IMR-90 (cell line): ENCODE results near the gene ECHS1. TPM values are rescaled to one million over a fixed set of nuclear protein-coding genes. Genes with fewer than 3 reads are reported as not detected.
"Not testable (repeated sequence)": the region's sequence is repeated elsewhere in the genome, so short reads cannot be mapped to it uniquely, and the experiment has no call there.

ENCODE experiments used
- ATAC-seq: fragments of 200-7000 bp; cut with Tn5 transposase; 2 replicates; pipeline ENCODE4 v1.9.1; 2020; ENCODE audit warnings: low read depth, mild to moderate bottlenecking, moderate library complexity
- BruUV-seq: library from RNA; stranded (reverse); fragments of 400-500 nt; replicated peaks from 2 replicates; lab custom pipeline; 2021; lab: Mats Ljungman, UMichigan
- CTCF ChIA-PET: fragments of 300-600 bp; formaldehyde crosslinking; extraction: SDS; loops from one replicate; lab custom pipeline; 2021; ENCODE audit warnings: antibody characterized with exemption; lab: Yijun Ruan, JAX
- POLR2A ChIA-PET: fragments of 300-600 bp; sonication (Branson Sonifier 250); formaldehyde crosslinking; loops from one replicate; lab custom pipeline; 2022; ENCODE audit warnings: antibody characterized with exemption; ENCODE audit not compliant: unreplicated experiment; lab: Charles Lee
- DNase-seq: peaks from one replicate; pipeline ENCODE4 v3.0.0; 2013
- H2AFZ ChIP-seq: replicated peaks from 2 replicates; pipeline ENCODE3; 2013; ENCODE audit warnings: low read length, mild to moderate bottlenecking; ENCODE audit not compliant: poor library complexity
- H2AK5ac ChIP-seq: 2 replicates; pipeline ENCODE4 v1.6.1; 2013; ENCODE audit warnings: low read depth, low read length, inconsistent platforms
- H2AK9ac ChIP-seq: replicated peaks from 2 replicates; pipeline ENCODE3; 2013; ENCODE audit warnings: mild to moderate bottlenecking, low read depth, low read length, moderate library complexity; ENCODE audit not compliant: poor library complexity
- H2BK120ac ChIP-seq: 2 replicates; pipeline ENCODE4 v1.6.1; 2013; ENCODE audit warnings: low read depth, low read length, inconsistent platforms
- H2BK15ac ChIP-seq: 3 replicates; pipeline ENCODE4 v1.6.1; 2013; ENCODE audit warnings: low read depth, low read length, inconsistent platforms
- H2BK20ac ChIP-seq: 2 replicates; pipeline ENCODE4 v1.6.1; 2013; ENCODE audit warnings: low read depth, mild to moderate bottlenecking, inconsistent platforms, low read length, moderate library complexity
- H2BK5ac ChIP-seq: 2 replicates; pipeline ENCODE4 v1.6.1; 2013; ENCODE audit warnings: mild to moderate bottlenecking, low read depth, low read length, inconsistent platforms; ENCODE audit not compliant: poor library complexity, severe bottlenecking
- H3K14ac ChIP-seq: replicated peaks from 2 replicates; pipeline ENCODE4 v1.6.1; 2013; ENCODE audit warnings: low read depth, low read length, inconsistent platforms
- H3K18ac ChIP-seq: 2 replicates; pipeline ENCODE4 v1.6.1; 2013; ENCODE audit warnings: low read depth, low read length, control low read depth
- H3K23ac ChIP-seq: 2 replicates; pipeline ENCODE4 v1.6.1; 2013; ENCODE audit warnings: low read depth, low read length, inconsistent platforms
- H3K27ac ChIP-seq: 2 replicates; pipeline ENCODE4 v1.5.1; 2013; ENCODE audit warnings: mild to moderate bottlenecking, control low read depth, low read length; ENCODE audit not compliant: insufficient read depth
- H3K27me3 ChIP-seq: 2 replicates; pipeline ENCODE4 v1.6.1; 2013; ENCODE audit warnings: low read length; ENCODE audit not compliant: control insufficient read depth, insufficient read depth
- H3K36me3 ChIP-seq: 2 replicates; pipeline ENCODE4 v1.6.1; 2013; ENCODE audit warnings: low read length, mixed read lengths; ENCODE audit not compliant: control insufficient read depth, insufficient read depth
- H3K4ac ChIP-seq: 2 replicates; pipeline ENCODE4 v1.6.1; 2013; ENCODE audit warnings: low read depth, low read length, inconsistent platforms
- H3K4me1 ChIP-seq: 2 replicates; pipeline ENCODE4 v1.6.1; 2013; ENCODE audit warnings: low read length, mixed read lengths; ENCODE audit not compliant: control insufficient read depth, insufficient read depth
- H3K4me2 ChIP-seq: 2 replicates; pipeline ENCODE4 v1.6.1; 2013; ENCODE audit warnings: low read depth, mild to moderate bottlenecking, control low read depth, low read length, moderate library complexity
- H3K4me3 ChIP-seq: 2 replicates; pipeline ENCODE4 v1.5.1; 2013; ENCODE audit warnings: low read depth, mild to moderate bottlenecking, control low read depth, low read length, moderate library complexity; ENCODE audit not compliant: insufficient read depth
- H3K56ac ChIP-seq: 2 replicates; pipeline ENCODE4 v1.6.1; 2013; ENCODE audit warnings: low read length, inconsistent platforms; ENCODE audit not compliant: insufficient read depth; ENCODE audit errors: extremely low read depth
- H3K79me1 ChIP-seq, 2 experiments: 2 replicates each; pipeline ENCODE4 v1.6.1; 2013; ENCODE audit warnings: low read length in 2 of 2, inconsistent platforms in 1 of 2, low read depth in 1 of 2
- H3K9ac ChIP-seq: 2 replicates; pipeline ENCODE4 v1.6.1; 2013; ENCODE audit warnings: low read depth, low read length, control low read depth
- H3K9me1 ChIP-seq: 2 replicates; pipeline ENCODE4 v1.6.1; 2013; ENCODE audit warnings: low read length, inconsistent platforms; ENCODE audit not compliant: insufficient read depth
- H3K9me3 ChIP-seq: 2 replicates; pipeline ENCODE4 v1.6.1; 2013; ENCODE audit warnings: low read length; ENCODE audit not compliant: control insufficient read depth, insufficient read depth
- H4K20me1 ChIP-seq: 2 replicates; pipeline ENCODE4 v1.6.1; 2013; ENCODE audit warnings: low read length, inconsistent platforms; ENCODE audit not compliant: insufficient read depth
- H4K5ac ChIP-seq: 2 replicates; pipeline ENCODE4 v1.6.1; 2013; ENCODE audit warnings: mild to moderate bottlenecking, low read depth, low read length, control low read depth
- H4K8ac ChIP-seq, 2 experiments: 2 replicates each; pipeline ENCODE4 v1.6.1; 2013; ENCODE audit warnings: low read depth in 2 of 2, low read length in 2 of 2, control low read depth in 1 of 2, inconsistent platforms in 1 of 2
- H4K91ac ChIP-seq: 2 replicates; pipeline ENCODE4 v1.6.1; 2013; ENCODE audit warnings: low read depth, low read length, inconsistent platforms; ENCODE audit not compliant: insufficient read depth
- WGBS, 2 experiments: methylation state at CpG; one replicate each; pipeline versions ENCODE4 v1.1.5 to v1.1.7; 2013; ENCODE audit warnings: missing lambda C conversion rate in 2 of 2; ENCODE audit not compliant: insufficient read length in 1 of 2; ENCODE audit errors: extremely low coverage in 2 of 2; 5-methylcytosine and 5-hydroxymethylcytosine counted together
- dilution Hi-C: fragments of 300-500 bp; cut with HindIII; formaldehyde crosslinking; loops from one replicate; pipeline ENCODE4 v1.14.3; 2018; ENCODE audit warnings: low sequenced_read_pairs; ENCODE audit not compliant: unreplicated experiment
- in situ Hi-C: fragments of 300-500 bp; cut with MboI; formaldehyde crosslinking; loops from 3 replicates; pipeline ENCODE4 v1.14.3; 2019; ENCODE audit warnings: low sequenced_read_pairs, inconsistent platforms, mixed read lengths
- intact Hi-C: fragments of 100-400 bp; cut with micrococcal nuclease; formaldehyde crosslinking; loops from 2 replicates; pipeline ENCODE4 v1.10.0; 2022
- polyA plus RNA-seq, 3 experiments: library from polyadenylated mRNA; depleted of rRNA; stranded (reverse); fragments of >200 nt; gene quantifications; 2 replicates each; pipeline ENCODE4 v1.2.3, GENCODE V29; 2012; ENCODE audit warnings: low replicate concordance in 1 of 3
- total RNA-seq: library from RNA; depleted of rRNA; stranded (reverse); fragments of >200 nt; gene quantifications from 2 replicates; pipeline ENCODE4 v1.2.3, GENCODE V29; 2012

Gene ECHS1
- total and polyA plus RNA-seq, 2 of the 4 experiments (the other 2 are of a cell fraction) = 60.8 to 84.2 TPM

DNA sequence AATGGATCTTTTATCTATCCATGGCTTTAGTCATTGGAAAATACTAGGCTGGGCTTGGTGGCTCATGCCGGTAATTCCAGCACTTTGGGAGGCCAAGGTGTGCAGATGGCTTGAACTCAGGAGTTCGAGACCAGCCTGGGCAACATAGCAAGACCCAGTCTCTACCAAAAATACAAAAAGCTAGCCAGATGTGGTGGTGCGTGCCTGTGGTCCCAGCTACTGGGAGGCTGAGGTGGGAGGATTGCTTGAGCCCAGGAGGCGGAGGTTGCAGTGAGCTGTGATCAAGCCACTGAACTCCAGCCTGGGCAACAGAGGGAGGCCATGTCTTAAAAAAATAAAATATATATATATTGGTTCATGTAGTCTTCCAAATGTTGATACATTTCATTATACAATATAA, 13.8 kb upstream of the ECHS1 start:
- intact Hi-C loops, ATAC-seq, H3K18ac ChIP-seq, H3K9me3 ChIP-seq, H3K14ac ChIP-seq, H3K4me3 ChIP-seq, H3K56ac ChIP-seq, H3K23ac ChIP-seq, H2AK9ac ChIP-seq, H3K27me3 ChIP-seq, BruUV-seq, H3K4ac ChIP-seq, H4K20me1 ChIP-seq, H4K91ac ChIP-seq, H2BK120ac ChIP-seq, H3K9me1 ChIP-seq, H2BK5ac ChIP-seq, H3K79me1 ChIP-seq, in situ Hi-C loops, H3K27ac ChIP-seq, H4K8ac ChIP-seq, H3K4me2 ChIP-seq, H3K9ac ChIP-seq, H2AFZ ChIP-seq, H3K4me1 ChIP-seq, DNase-seq, H2AK5ac ChIP-seq, H4K5ac ChIP-seq, dilution Hi-C loops, H2BK15ac ChIP-seq, CTCF ChIA-PET, POLR2A ChIA-PET, H2BK20ac ChIP-seq: not testable (repeated sequence)
- 100% methylated on average over 1 of the region's 4 CpGs; no CpG with 5 or more reads in 1 of the 2 experiments for WGBS, 2 experiments
- H3K36me3 ChIP-seq = peaks cover 15% of the 10 kb centered on the region
